Mucosa of rectum (tissue), 2 donors: ENCODE data around the gene MYPOP.

Experiments
- H3K27ac ChIP-seq, 2 donors: one replicate each; pipeline ENCODE4 v1.7.0; 2013; ENCODE audit warnings: inconsistent platforms in 2 of 2, low read depth in 2 of 2, low read length in 2 of 2
- H3K27me3 ChIP-seq, 2 donors: one replicate each; pipeline ENCODE4 v1.7.0; 2013; ENCODE audit warnings: low read length in 2 of 2; ENCODE audit not compliant: control insufficient read depth in 2 of 2, insufficient read depth in 2 of 2
- H3K36me3 ChIP-seq, 2 donors: one replicate each; pipeline ENCODE4 v1.7.0; 2013; ENCODE audit warnings: low read length in 2 of 2; ENCODE audit not compliant: control insufficient read depth in 2 of 2, insufficient read depth in 2 of 2
- H3K4me1 ChIP-seq, 2 donors: one replicate each; pipeline ENCODE4 v1.7.0; 2013; ENCODE audit warnings: low read length in 2 of 2, mild to moderate bottlenecking in 1 of 2; ENCODE audit not compliant: control insufficient read depth in 2 of 2, insufficient read depth in 2 of 2
- H3K4me3 ChIP-seq, 2 donors: one replicate each; pipeline ENCODE4 v1.7.0; 2013; ENCODE audit warnings: low read length in 2 of 2
- H3K9ac ChIP-seq, 2 donors: one replicate each; pipeline ENCODE4 v1.7.0; 2013; ENCODE audit warnings: low read length in 2 of 2, low read depth in 1 of 2, mild to moderate bottlenecking in 1 of 2
- H3K9me3 ChIP-seq, 2 donors: one replicate each; pipeline ENCODE4 v1.7.0; 2013; ENCODE audit warnings: low read length in 2 of 2; ENCODE audit not compliant: control insufficient read depth in 2 of 2
- donor health status: healthy.
- donor health status: Normal muscosa, but diverticular disease.

MYPOP gene

GRCh38 chr19:45865269-45865948 lies 37.0 kb downstream of the MYPOP start:
- H3K9me3 ChIP-seq: no peaks in the 10 kb centered on the region
- peak overlapping the region; percentile 80 to 82 for H3K4me3 ChIP-seq
- H3K27ac ChIP-seq: peak overlapping the region; percentile 82 to 89
- H3K27me3 ChIP-seq: no peaks in the 10 kb centered on the region
- peak overlapping the region; percentile 81 to 86 for H3K9ac ChIP-seq
- peaks cover 15 to 20% of the 10 kb centered on the region in 2 donors for H3K4me1 ChIP-seq
- no peaks in the 10 kb centered on the region for H3K36me3 ChIP-seq

- Histone ChIP-seq H3K4me1 (peaks cover 15 to 20% of the 10 kb centered on the region in 2 donors), H3K9ac (peak overlapping the region; percentile 75 to 86), H3K27me3 (no peaks in the 10 kb centered on the region), H3K4me3 (peak overlapping the region; percentile 80 to 82), H3K36me3 (peaks cover 0 to under 1% of the 10 kb centered on the region in 2 donors), H3K9me3 (no peaks in the 10 kb centered on the region), H3K27ac (peak overlapping the region; percentile 82 to 89)
These were observed 37.8 kb downstream of the MYPOP start for GRCh38 chr19:45864629-45865082.

- Histone ChIP-seq H3K36me3 (peaks cover 0 to 6% of the 10 kb centered on the region in 2 donors), H3K9me3 (no peaks in the 10 kb centered on the region), H3K27ac (peak within 1 kb of the TSS; percentile 89 to 96), H3K9ac (peak within 1 kb of the TSS; percentile 75 to 86), H3K27me3 (no peaks in the 10 kb centered on the region), H3K4me1 (peaks cover 15 to 20% of the 10 kb centered on the region in 2 donors), H3K4me3 (peak within 1 kb of the TSS; percentile 80 to 82)
These were observed 38.4 kb downstream of the MYPOP start, which contains the start of gene FOXA3 for GRCh38 chr19:45863840-45864628. TSS of gene FOXA3 (plus strand) at chr19:45864326. CDS start at chr19:45864457, 131 bp downstream.

- no peaks in the 10 kb centered on the region for H3K27me3 ChIP-seq
These were observed 39.0 kb downstream of the MYPOP start for GRCh38 chr19:45863335-45863839.

GRCh38 chr19:45862564-45863334 lies 39.7 kb downstream of the MYPOP start, which contains the start of gene SYMPK:
TSS of gene SYMPK (minus strand) at chr19:45863147. CDS start at chr19:45854495, 8,652 bp downstream.
- Histone ChIP-seq H3K4me1 (peaks cover 15 to 20% of the 10 kb centered on the region in 2 donors), H3K36me3 (peaks cover 5 to 10% of the 10 kb centered on the region in 2 donors), H3K27ac (peak within 1 kb of the TSS; percentile 84 to 96), H3K9ac (peak within 1 kb of the TSS; percentile 82 to 86), H3K9me3 (no peaks in the 10 kb centered on the region), H3K27me3 (no peaks in the 10 kb centered on the region), H3K4me3 (peak within 1 kb of the TSS; percentile 89 to 96)

More at GRCh38 chr19:45863335-45863839, 39.0 kb downstream of the MYPOP start:
- H3K9ac ChIP-seq: peak overlapping the region; percentile 70 to 86
- H3K4me3 ChIP-seq: peak overlapping the region; percentile 80 to 82
- H3K9me3 ChIP-seq: no peaks in the 10 kb centered on the region
- peaks cover 15 to 20% of the 10 kb centered on the region in 2 donors for H3K4me1 ChIP-seq
- peaks cover 0 to 6% of the 10 kb centered on the region in 2 donors for H3K36me3 ChIP-seq
- peak overlapping the region; percentile 68 to 96 for H3K27ac ChIP-seq

- H3K9me3 ChIP-seq: no peaks in the 10 kb centered on the region
These were observed 40.2 kb downstream of the MYPOP start for GRCh38 chr19:45862271-45862563.

GRCh38 chr19:45860359-45861259 lies 41.8 kb downstream of the MYPOP start:
- Histone ChIP-seq H3K4me3 (no peak overlapping the region), H3K27ac (no peak overlapping the region), H3K9ac (no peak overlapping the region), H3K4me1 (peaks cover 13 to 15% of the 10 kb centered on the region in 2 donors), H3K36me3 (peaks cover 5 to 15% of the 10 kb centered on the region in 2 donors), H3K27me3 (no peaks in the 10 kb centered on the region), H3K9me3 (no peaks in the 10 kb centered on the region)

More at GRCh38 chr19:45862271-45862563, 40.2 kb downstream of the MYPOP start:
- H3K36me3 ChIP-seq: peaks cover 5 to 10% of the 10 kb centered on the region in 2 donors
- peak overlapping the region; percentile 82 to 85 for H3K9ac ChIP-seq
- peak overlapping the region; percentile 89 to 96 for H3K4me3 ChIP-seq
- H3K4me1 ChIP-seq: peaks cover 15 to 20% of the 10 kb centered on the region in 2 donors
- H3K27me3 ChIP-seq: no peaks in the 10 kb centered on the region
- peak overlapping the region; percentile 84 to 96 for H3K27ac ChIP-seq

GRCh38 chr19:45854167-45854778 lies 48.1 kb downstream of the MYPOP start:
- Histone ChIP-seq H3K9me3 (no peaks in the 10 kb centered on the region), H3K27ac (no peak overlapping the region), H3K9ac (no peak overlapping the region), H3K27me3 (no peaks in the 10 kb centered on the region), H3K4me3 (no peak overlapping the region), H3K36me3 (peaks cover 27 to 53% of the 10 kb centered on the region in 2 donors), H3K4me1 (no peaks in the 10 kb centered on the region)
